Mucosa of descending colon (tissue), 3 donors: ENCODE data around the gene POLR2M. TPM values are rescaled to one million over a fixed set of nuclear protein-coding genes. Genes with fewer than 3 reads are reported as not detected.

ENCODE experiments used
- ATAC-seq: fragments of 200-7000 bp; cut with Tn5 transposase; one replicate; pipeline ENCODE4 v1.9.1; 2020; ENCODE audit warnings: mild to moderate bottlenecking, moderate library complexity
- DNase-seq, 3 donors: peaks; one replicate each; pipeline ENCODE4 v3.0.0-alpha.2; 2020
- H3K36me3 ChIP-seq: fragments of 200-600 bp; one replicate; pipeline ENCODE4 v1.8.0; 2021; ENCODE audit warnings: low read depth, mild to moderate bottlenecking
- H3K4me1 ChIP-seq: fragments of 200-600 bp; one replicate; pipeline ENCODE4 v1.8.0; 2021; ENCODE audit warnings: low read depth, mild to moderate bottlenecking
- H3K4me3 ChIP-seq: fragments of 200-600 bp; one replicate; pipeline ENCODE4 v1.8.0; 2021; ENCODE audit warnings: mild to moderate bottlenecking
- H3K9me3 ChIP-seq: fragments of 200-600 bp; one replicate; pipeline ENCODE4 v1.8.0; 2021; ENCODE audit warnings: mild to moderate bottlenecking
- CTCF ChIP-seq: fragments of 200-600 bp; IDR thresholded peaks from one replicate; pipeline ENCODE4 v1.8.0; 2022; ENCODE audit warnings: antibody characterized with exemption, mild to moderate bottlenecking
- intact Hi-C, 2 donors: fragments of 100-400 bp; cut with DNase I in 1 of 2; cut with micrococcal nuclease in 1 of 2; formaldehyde crosslinking; loops; one replicate each; pipeline versions ENCODE4 v1.11.0 to v1.11.1; 2022; cut with DNase I, micrococcal nuclease
- total RNA-seq, 3 donors: library from RNA; stranded (reverse); fragmentation: NEBNext Ultra II Directional in 2 of 3; extraction: Animal tissue kit (Norgen Biotek cat#: 25700) in 2 of 3; gene quantifications; one replicate each; pipeline versions ENCODE4 v1.2.1 to v1.2.4, GENCODE V29; 2021 to 2023
- donor health status: DM: no; HTN: no; CAD: no; lungs with moderate emphysema.
- donor health status: DM: no; HTN: no; CAD: no.
- donor health status: DM: no; HTN: yes; CAD: no.

POLR2M gene
- total RNA-seq, 3 donors from 2014 or later: 40.4 to 82.8 (median 53.3) TPM

DNA sequence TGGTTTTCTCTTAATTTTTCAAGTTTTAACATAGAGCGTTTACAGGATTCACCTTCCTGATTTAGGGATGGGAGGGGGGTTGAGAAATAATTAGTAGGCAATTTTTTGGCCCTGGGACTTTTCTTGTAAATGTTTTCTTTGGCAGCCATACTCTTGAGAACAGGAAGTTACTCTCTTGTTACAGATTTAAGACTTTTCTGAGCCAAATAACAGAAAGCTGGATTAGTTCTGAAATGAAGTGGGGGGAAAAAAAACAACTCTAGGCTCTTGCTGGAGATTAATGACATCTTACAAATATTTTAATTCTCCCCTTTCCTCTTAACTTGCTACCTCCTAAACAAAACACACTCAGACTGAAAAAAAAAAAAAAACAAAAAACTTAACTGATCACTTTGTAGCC lies 13.8 kb upstream of the POLR2M start:
- Histone ChIP-seq H3K4me3 (no peak overlapping the region), H3K4me1 (no peaks in the 10 kb centered on the region), H3K9me3 (no peaks in the 10 kb centered on the region), H3K36me3 (no peaks in the 10 kb centered on the region)
- ATAC-seq: no peak
- intact Hi-C loops: no loop called here
- DNase-seq: no peak
- no peak for TF ChIP-seq CTCF

- ATAC-seq (no peak), DNase-seq (no peak)
- TF ChIP-seq CTCF: no peak
- Histone ChIP-seq H3K36me3 (no peaks in the 10 kb centered on the region), H3K9me3 (no peaks in the 10 kb centered on the region), H3K4me1 (no peaks in the 10 kb centered on the region), H3K4me3 (no peak overlapping the region)
- intact Hi-C loops: no loop called here
Measured at GRCh38 chr15:57694279-57694678, 12.2 kb upstream of the POLR2M start.

DNA sequence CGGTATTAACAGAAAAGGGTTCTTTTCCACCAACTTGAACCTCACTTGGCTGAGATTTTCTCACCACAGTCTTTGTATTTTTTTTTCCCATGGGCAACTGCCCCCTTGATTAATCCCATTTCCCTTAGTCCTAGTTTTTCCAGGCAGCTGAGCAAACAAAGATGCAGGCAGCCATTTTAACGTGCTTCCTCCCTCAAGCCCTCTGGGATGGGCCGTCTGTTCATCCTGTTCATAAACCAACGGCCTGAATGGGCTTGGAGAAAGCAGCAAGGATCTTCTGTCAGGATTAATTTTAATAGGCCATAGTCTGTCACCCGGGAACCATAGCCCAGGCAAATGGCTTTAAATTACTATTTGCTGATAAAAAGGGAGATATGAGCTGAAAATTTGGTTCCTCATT lies 10.4 kb upstream of the POLR2M start:
- Histone ChIP-seq H3K9me3 (no peaks in the 10 kb centered on the region), H3K4me1 (no peaks in the 10 kb centered on the region), H3K4me3 (no peak overlapping the region), H3K36me3 (no peaks in the 10 kb centered on the region)
- intact Hi-C loops: no loop called here
- TF ChIP-seq CTCF: no peak
- DNase-seq: no peak
- ATAC-seq: no peak

DNA sequence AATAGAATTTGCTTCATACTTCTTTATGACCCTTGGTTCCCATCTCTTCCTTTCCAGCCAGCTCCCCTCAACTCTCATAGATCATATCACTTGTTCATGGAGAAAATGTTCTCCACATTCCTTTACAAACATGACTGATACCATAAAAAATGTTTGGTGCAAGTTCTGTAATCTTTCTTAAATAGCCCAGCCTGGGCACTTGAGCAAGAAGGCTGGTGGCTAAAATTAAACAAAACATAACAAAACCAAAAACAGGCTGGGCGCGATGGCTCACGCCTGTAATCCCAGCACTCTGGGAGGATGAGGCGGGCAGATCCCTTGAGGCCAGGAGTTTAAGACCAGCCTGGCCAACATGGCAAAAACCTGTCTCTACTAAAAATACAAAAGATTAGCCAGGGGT lies 8.9 kb upstream of the POLR2M start:
- H3K4me3 ChIP-seq: no peak overlapping the region
- no peak for DNase-seq
- H3K4me1 ChIP-seq: no peaks in the 10 kb centered on the region
- ATAC-seq: no peak
- TF ChIP-seq CTCF: no peak
- H3K9me3 ChIP-seq: no peaks in the 10 kb centered on the region
- no peaks in the 10 kb centered on the region for H3K36me3 ChIP-seq
- intact Hi-C loops: no loop called here

DNA sequence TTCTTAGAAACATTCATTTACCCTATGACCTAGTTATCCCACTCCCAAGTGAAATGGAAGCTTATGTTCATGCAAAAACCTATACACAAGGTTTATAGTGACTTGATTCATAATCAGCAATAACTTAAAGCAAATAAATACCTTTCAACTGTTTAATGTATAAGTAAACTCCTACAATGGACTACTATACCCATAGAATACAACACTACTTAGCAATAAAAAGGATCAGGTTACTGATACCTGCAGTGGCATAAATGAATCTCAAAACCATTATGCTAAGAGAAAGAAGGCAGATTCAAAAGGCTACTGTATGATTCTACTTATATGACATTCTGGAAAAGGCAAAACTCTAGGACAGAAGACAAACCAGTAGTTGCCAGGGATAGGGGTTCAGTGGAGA lies 8.3 kb upstream of the POLR2M start:
- no peak for TF ChIP-seq CTCF
- no peaks in the 10 kb centered on the region for H3K9me3 ChIP-seq
- no peaks in the 10 kb centered on the region for H3K4me1 ChIP-seq
- ATAC-seq (no peak), DNase-seq (no peak)
- intact Hi-C loops: no loop called here
- H3K36me3 ChIP-seq: no peaks in the 10 kb centered on the region
- no peak overlapping the region for H3K4me3 ChIP-seq

- DNase-seq (no peak), ATAC-seq (no peak)
- Histone ChIP-seq H3K4me3 (no peak overlapping the region), H3K4me1 (no peaks in the 10 kb centered on the region), H3K9me3 (no peaks in the 10 kb centered on the region), H3K36me3 (no peaks in the 10 kb centered on the region)
- intact Hi-C loops: no loop called here
- TF ChIP-seq CTCF: no peak
Measured at GRCh38 chr15:57698991-57699390, 7.5 kb upstream of the POLR2M start.
